MV-4-11 (cell line): ENCODE data around the gene CTPS2.
"Not testable (repeated sequence)": the region's sequence is repeated elsewhere in the genome, so short reads cannot be mapped to it uniquely, and the experiment has no call there.

Experiments used
- DNase-seq: peaks from one replicate; lab custom pipeline; 2025; lab: John Stamatoyannopoulos, UW

The CTPS2 gene

GRCh38 chrX:16604337-16604736 is 108.1 kb downstream of the CTPS2 start:
- DNase-seq: no peak

- DNase-seq: no peak
Observed at GRCh38 chrX:16603822-16604221, 108.6 kb downstream of the CTPS2 start.

- DNase-seq: not testable (repeated sequence)
Observed at GRCh38 chrX:16603235-16603634, 109.2 kb downstream of the CTPS2 start.

GRCh38 chrX:16601885-16602284 is 110.6 kb downstream of the CTPS2 start:
- DNase-seq: no peak

GRCh38 chrX:16594490-16594889 is 118.0 kb downstream of the CTPS2 start:
- DNase-seq: no peak

- no peak for DNase-seq
Observed at GRCh38 chrX:16593801-16594200, 118.7 kb downstream of the CTPS2 start.

- no peak for DNase-seq
Observed at GRCh38 chrX:16592194-16592770, 120.2 kb downstream of the CTPS2 start.

GRCh38 chrX:16589826-16590225 is 122.6 kb downstream of the CTPS2 start:
- no peak for DNase-seq

GRCh38 chrX:16589211-16589610 is 123.3 kb downstream of the CTPS2 start:
- no peak for DNase-seq

- DNase-seq: no peak
Observed at GRCh38 chrX:16588266-16588665, 124.2 kb downstream of the CTPS2 start.

- no peak for DNase-seq
Observed at GRCh38 chrX:16587836-16588235, 124.6 kb downstream of the CTPS2 start.

GRCh38 chrX:16586377-16587112 is 125.9 kb downstream of the CTPS2 start:
- no peak for DNase-seq

- DNase-seq: no peak
Observed at GRCh38 chrX:16585486-16586376, 126.7 kb downstream of the CTPS2 start.

- DNase-seq: not testable (repeated sequence)
Observed at GRCh38 chrX:16580004-16580797, 132.3 kb downstream of the CTPS2 start.

- DNase-seq: no peak
Observed at GRCh38 chrX:16579517-16579916, 133.0 kb downstream of the CTPS2 start.

- DNase-seq: no peak
Observed at GRCh38 chrX:16578218-16578617, 134.3 kb downstream of the CTPS2 start.

GRCh38 chrX:16577483-16578029 is 134.9 kb downstream of the CTPS2 start:
- no peak for DNase-seq

GRCh38 chrX:16575388-16575787 is 137.1 kb downstream of the CTPS2 start:
- not testable (repeated sequence) for DNase-seq

GRCh38 chrX:16573781-16574180 is 138.7 kb downstream of the CTPS2 start:
- no peak for DNase-seq

- no peak for DNase-seq
Observed at GRCh38 chrX:16567681-16568080, 144.8 kb downstream of the CTPS2 start.

- DNase-seq: no peak
Observed at GRCh38 chrX:16566571-16566970, 145.9 kb downstream of the CTPS2 start.

GRCh38 chrX:16560173-16560572 is 152.3 kb downstream of the CTPS2 start:
- DNase-seq: no peak
